ENCODE data around the gene XPR1.

- TF ChIP-seq RAD21 (IDR thresholded peaks at IDR 0.05; ENCODE audit: low read depth) (no peak), EP300 (IDR thresholded peaks at IDR 0.05; ENCODE audit: borderline replicate concordance) (no peak), FOXM1 (IDR thresholded peaks at IDR 0.05; ENCODE audit: borderline replicate concordance, low read depth) (no peak), EGR1 (IDR thresholded peaks at IDR 0.05) (no peak)
Observed at GRCh38 chr1:180632326-180633056, 669 bp downstream of the XPR1 start.

Measured in Ishikawa (cell line).